ENCODE data around the gene MYLIP. TPM values are rescaled to one million over a fixed set of nuclear protein-coding genes. Genes with fewer than 3 reads are reported as not detected.

The MYLIP gene
- total and polyA plus RNA-seq, 2 experiments from 2014 or later, result 26.7 to 33.8 TPM

GRCh38 chr6:16132909-16133308, 4.0 kb downstream of the MYLIP start:
- Histone ChIP-seq H3F3A (replicated peaks; ENCODE audit: low read depth) (no peaks in the 10 kb centered on the region), H3K27me3 (ENCODE audit: insufficient read depth) (no peaks in the 10 kb centered on the region), H3K79me2 (replicated peaks; ENCODE audit: insufficient read depth) (peaks cover 84% of the 10 kb centered on the region), H3K27ac (ENCODE audit: low read depth) (no peak overlapping the region; the same call in 1 of the 2 replicates), H2AFZ (no peak overlapping the region), H3K4me2 (peak overlapping the region; percentile 96), H3K9me2 (ENCODE audit: insufficient read depth) (no peaks in the 10 kb centered on the region), H3K36me3 (ENCODE audit: insufficient read depth) (peaks cover 4% of the 10 kb centered on the region; the same call in 1 of the 2 replicates), H4K20me1 (replicated peaks; ENCODE audit: insufficient read depth) (peaks cover 45% of the 10 kb centered on the region), H3K4me1 (ENCODE audit: insufficient read depth) (peaks cover 37% of the 10 kb centered on the region), H3K4me3 (peak overlapping the region; percentile 88)
- Mint-ChIP-seq H3K9me3 (no peaks in the 10 kb centered on the region; the same call in 2 of the 3 replicates), H3K4me3 (peak overlapping the region; percentile 92), H3K36me3 (ENCODE audit: low read depth) (peaks cover 52% of the 10 kb centered on the region), H3K27me3 (ENCODE audit: insufficient read depth, low read depth, poor library complexity) (peaks cover 4% of the 10 kb centered on the region), H3K4me1 (peaks cover 53% of the 10 kb centered on the region), H3K27ac (no peak overlapping the region)
- TF ChIP-seq EZH2phosphoT487 (IDR thresholded peaks at IDR 0.05; ENCODE audit: unreplicated experiment), result no peak
- TF ChIP-seq CTCF (conservative IDR thresholded peaks at IDR 0.05; ENCODE audit: low read depth in 2 of 2), result no peak
- TF ChIP-seq ZNF462 (CRISPR knock-in tag; IDR thresholded peaks at IDR 0.05), result no peak
- no peak for TF ChIP-seq ZNF331 (CRISPR knock-in tag; IDR thresholded peaks at IDR 0.05; ENCODE audit: low read depth)
- TF ChIP-seq REST (IDR thresholded peaks at IDR 0.05; ENCODE audit: unreplicated experiment), result no peak
- no peak for TF ChIP-seq CREB1 (CRISPR knock-in tag; IDR thresholded peaks at IDR 0.05; ENCODE audit: low read depth)
- TF ChIP-seq ZNF114 (CRISPR knock-in tag; IDR thresholded peaks at IDR 0.05), result no peak
- no peak for TF ChIP-seq EZH2 (IDR thresholded peaks at IDR 0.05; ENCODE audit: low read depth, unreplicated experiment)
- no peak for TF ChIP-seq JUNB (IDR thresholded peaks at IDR 0.05; ENCODE audit: unreplicated experiment)
- no peak for TF ChIP-seq ETS1 (IDR thresholded peaks at IDR 0.05)
- TF ChIP-seq STAT1 (IDR thresholded peaks at IDR 0.05; ENCODE audit: unreplicated experiment), result no peak
- no peak for TF ChIP-seq POLR2AphosphoS5 (IDR thresholded peaks at IDR 0.05; ENCODE audit: low read depth)
- no peak for ATAC-seq
- DNase-seq (ENCODE audit: low spot score), result no peak
